ENCODE results near the gene RBM14.

DNA sequence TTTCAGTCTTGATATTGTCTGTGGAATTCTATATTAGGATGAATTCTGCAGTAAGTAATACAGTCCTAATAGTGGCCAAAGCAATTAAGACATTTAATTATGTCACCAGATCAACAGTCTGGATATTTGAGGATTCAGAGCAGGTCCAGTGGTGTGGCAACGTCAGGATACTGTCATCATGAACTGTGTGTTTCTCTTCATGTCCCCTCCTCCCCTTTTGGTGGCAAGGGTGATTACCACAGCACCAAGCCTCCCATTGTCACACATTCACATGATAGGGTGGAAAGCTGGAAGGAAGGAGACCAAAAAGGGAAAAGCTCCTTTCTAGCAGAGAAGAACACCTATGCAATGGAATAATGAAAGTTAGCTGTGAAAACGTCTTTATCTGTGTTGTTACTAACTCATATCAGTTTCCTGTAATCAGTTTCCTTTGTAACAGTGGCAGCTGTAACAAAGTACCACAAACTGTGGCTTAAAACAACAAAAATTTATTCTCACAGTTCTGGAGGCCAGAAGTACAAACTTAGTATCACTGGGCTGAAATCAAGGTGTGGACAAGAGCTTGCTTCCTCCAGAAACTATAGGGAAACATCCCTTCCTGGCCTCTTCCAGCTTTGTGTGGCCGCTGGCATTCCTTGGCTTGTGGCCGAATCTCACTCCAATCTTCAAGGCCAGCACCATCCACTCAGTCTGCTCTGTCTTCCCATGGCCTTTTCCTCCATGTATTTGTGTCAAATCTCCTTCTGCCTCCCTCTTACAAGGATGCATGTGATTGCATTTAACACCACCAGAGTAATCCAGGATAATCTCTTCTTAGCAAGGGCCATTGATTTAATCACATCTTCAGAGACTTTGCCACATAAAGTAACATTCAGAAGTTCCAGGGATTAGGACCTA, 6.5 kb upstream of the RBM14 start:
- TF ChIP-seq, protein P1, sequence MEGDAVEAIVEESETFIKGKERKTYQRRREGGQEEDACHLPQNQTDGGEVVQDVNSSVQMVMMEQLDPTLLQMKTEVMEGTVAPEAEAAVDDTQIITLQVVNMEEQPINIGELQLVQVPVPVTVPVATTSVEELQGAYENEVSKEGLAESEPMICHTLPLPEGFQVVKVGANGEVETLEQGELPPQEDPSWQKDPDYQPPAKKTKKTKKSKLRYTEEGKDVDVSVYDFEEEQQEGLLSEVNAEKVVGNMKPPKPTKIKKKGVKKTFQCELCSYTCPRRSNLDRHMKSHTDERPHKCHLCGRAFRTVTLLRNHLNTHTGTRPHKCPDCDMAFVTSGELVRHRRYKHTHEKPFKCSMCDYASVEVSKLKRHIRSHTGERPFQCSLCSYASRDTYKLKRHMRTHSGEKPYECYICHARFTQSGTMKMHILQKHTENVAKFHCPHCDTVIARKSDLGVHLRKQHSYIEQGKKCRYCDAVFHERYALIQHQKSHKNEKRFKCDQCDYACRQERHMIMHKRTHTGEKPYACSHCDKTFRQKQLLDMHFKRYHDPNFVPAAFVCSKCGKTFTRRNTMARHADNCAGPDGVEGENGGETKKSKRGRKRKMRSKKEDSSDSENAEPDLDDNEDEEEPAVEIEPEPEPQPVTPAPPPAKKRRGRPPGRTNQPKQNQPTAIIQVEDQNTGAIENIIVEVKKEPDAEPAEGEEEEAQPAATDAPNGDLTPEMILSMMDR (IDR thresholded peaks at IDR 0.05), result no peak
- TF ChIP-seq POLR2A (IDR thresholded peaks at IDR 0.05) (no peak), EP300 (IDR thresholded peaks at IDR 0.05) (no peak)
